GM18499 (cell line): ENCODE data around the gene ALDOB.
"Not testable (repeated sequence)": the region's sequence is repeated elsewhere in the genome, so short reads cannot be mapped to it uniquely, and the experiment has no call there.

Experiments used
- ATAC-seq: cut with Tn5 transposase; IDR thresholded peaks from one replicate; pipeline ENCODE4 v1.9.1; 2021; ENCODE audit warnings: moderate number of reproducible peaks; ENCODE audit not compliant: insufficient read depth, unreplicated experiment

The ALDOB gene

GRCh38 chr9:101394687-101395086, 40.9 kb downstream of the ALDOB start:
- no peak for ATAC-seq

GRCh38 chr9:101393135-101393534, 42.4 kb downstream of the ALDOB start:
- ATAC-seq: no peak

- no peak for ATAC-seq
These were observed 47.0 kb downstream of the ALDOB start for GRCh38 chr9:101388507-101388993.

GRCh38 chr9:101387871-101388506, 47.6 kb downstream of the ALDOB start:
- no peak for ATAC-seq

GRCh38 chr9:101384873-101385536, 50.6 kb downstream of the ALDOB start, which contains the start of gene BAAT:
BAAT (minus strand) TSS chr9:101385006; CDS start chr9:101371404, 13,602 bp downstream.
- not testable (repeated sequence) for ATAC-seq

GRCh38 chr9:101383361-101383760, 52.2 kb downstream of the ALDOB start:
- ATAC-seq: no peak

- ATAC-seq: no peak
These were observed 53.7 kb downstream of the ALDOB start for GRCh38 chr9:101381833-101382342.

- no peak for ATAC-seq
These were observed 54.5 kb downstream of the ALDOB start for GRCh38 chr9:101381118-101381517.

- ATAC-seq: no peak
These were observed 55.3 kb downstream of the ALDOB start for GRCh38 chr9:101380295-101380694.

GRCh38 chr9:101376111-101376848, 59.3 kb downstream of the ALDOB start:
- ATAC-seq: no peak

GRCh38 chr9:101375546-101375945, 60.0 kb downstream of the ALDOB start:
- no peak for ATAC-seq

GRCh38 chr9:101372327-101373118, 63.1 kb downstream of the ALDOB start:
- ATAC-seq: no peak

- ATAC-seq: no peak
These were observed 63.8 kb downstream of the ALDOB start for GRCh38 chr9:101371813-101372212.
